Neural cell (in vitro differentiated cells): Measurements from ENCODE around the gene ABCC9. TPM values are rescaled to one million over a fixed set of nuclear protein-coding genes. Genes with fewer than 3 reads are reported as not detected.

ENCODE experiments used
- H2AFZ ChIP-seq: fragments of 200-600, 300-800 bp; sonication (generic), shearing (Covaris generic); 2 replicates; pipeline ENCODE4 v1.6.0; 2014; ENCODE audit warnings: low read depth, mild to moderate bottlenecking, antibody characterized with exemption, low read length, moderate library complexity
- H3F3A ChIP-seq: fragments of 200-600 bp; shearing (Covaris generic); 2 replicates; pipeline ENCODE4 v1.6.1; 2016; ENCODE audit warnings: mild to moderate bottlenecking, moderate library complexity, mixed read lengths, antibody characterized with exemption, low read length; ENCODE audit not compliant: insufficient read depth, poor library complexity, severe bottlenecking
- H3K27ac ChIP-seq: fragments of 200-600, 300-800 bp; sonication (generic), shearing (Covaris generic); 2 replicates; pipeline ENCODE4 v1.5.1; 2014; ENCODE audit warnings: mild to moderate bottlenecking, low read length, moderate library complexity
- H3K27me3 ChIP-seq: fragments of 300-800, 200-600 bp; sonication (generic), shearing (Covaris generic); 2 replicates; pipeline ENCODE4 v1.6.0; 2014; ENCODE audit warnings: mild to moderate bottlenecking, low read depth, low read length, moderate library complexity; ENCODE audit not compliant: insufficient read depth
- H3K36me3 ChIP-seq: fragments of 300-800, 200-600 bp; sonication (generic), shearing (Covaris generic); 2 replicates; pipeline ENCODE4 v1.5.1; 2014; ENCODE audit warnings: mild to moderate bottlenecking, antibody characterized with exemption, low read length, moderate library complexity; ENCODE audit not compliant: insufficient read depth
- H3K4me2 ChIP-seq: fragments of 300-800, 200-600 bp; sonication (generic), shearing (Covaris generic); 2 replicates; pipeline ENCODE4 v1.6.0; 2014; ENCODE audit warnings: mild to moderate bottlenecking, low read length
- H3K4me3 ChIP-seq: fragments of 300-800, 200-600 bp; sonication (generic), shearing (Covaris generic); 2 replicates; pipeline ENCODE4 v1.5.1; 2014; ENCODE audit warnings: mild to moderate bottlenecking, low read length, moderate library complexity
- H3K79me2 ChIP-seq: fragments of 200-600 bp; shearing (Covaris generic); replicated peaks from 2 replicates; pipeline ENCODE4 v1.6.0; 2014; ENCODE audit warnings: mild to moderate bottlenecking, low read length, moderate library complexity; ENCODE audit not compliant: insufficient read depth
- H3K9ac ChIP-seq: fragments of 300-800, 200-600 bp; sonication (generic), shearing (Covaris generic); 2 replicates; pipeline ENCODE4 v1.6.1; 2016; ENCODE audit warnings: mild to moderate bottlenecking, low read length, mixed read lengths
- H3K9me2 ChIP-seq: fragments of 200-600 bp; shearing (Covaris generic); 2 replicates; pipeline ENCODE4 v1.6.1; 2016; ENCODE audit warnings: mild to moderate bottlenecking, low read length, mixed read lengths; ENCODE audit not compliant: insufficient read depth
- H3K9me3 ChIP-seq: fragments of 200-600, 300-800 bp; sonication (generic), shearing (Covaris generic); 2 replicates; pipeline ENCODE4 v1.6.1; 2016; ENCODE audit warnings: mild to moderate bottlenecking, mixed run types, low read length, moderate library complexity, mixed read lengths
- H4K20me1 ChIP-seq: fragments of 200-600 bp; shearing (Covaris generic); 2 replicates; pipeline ENCODE4 v1.6.1; 2016; ENCODE audit warnings: mild to moderate bottlenecking, mixed run types; ENCODE audit not compliant: insufficient read depth
- EP300 ChIP-seq: fragments of 450-650 bp; conservative IDR thresholded peaks from 2 replicates; pipeline ENCODE4 v1.6.1; 2014; ENCODE audit warnings: antibody characterized with exemption, mild to moderate bottlenecking, moderate library complexity; ENCODE audit not compliant: poor library complexity, severe bottlenecking
- EZH2 ChIP-seq: fragments of 200-600, 300-800 bp; shearing (Covaris generic), sonication (generic); IDR thresholded peaks from 2 replicates; pipeline ENCODE4 v1.6.1; 2014; ENCODE audit warnings: antibody characterized with exemption, low read length, borderline replicate concordance, mild to moderate bottlenecking; ENCODE audit not compliant: insufficient read depth, poor library complexity, severe bottlenecking
- MXI1 ChIP-seq: fragments of 450-650 bp; conservative IDR thresholded peaks from 2 replicates; pipeline ENCODE4 v1.6.1; 2014; ENCODE audit warnings: antibody characterized with exemption, mild to moderate bottlenecking; ENCODE audit not compliant: poor library complexity, severe bottlenecking
- POLR2AphosphoS5 ChIP-seq: IDR thresholded peaks from 2 replicates; pipeline ENCODE4 v1.6.1; 2012
- RAD21 ChIP-seq: fragments of 450-650 bp; conservative IDR thresholded peaks from 2 replicates; pipeline ENCODE4 v1.6.1; 2014; ENCODE audit warnings: antibody characterized with exemption, mild to moderate bottlenecking, moderate library complexity
- SMC3 ChIP-seq: fragments of 450-650 bp; conservative IDR thresholded peaks from 2 replicates; pipeline ENCODE4 v1.6.1; 2014; ENCODE audit warnings: antibody characterized with exemption, mild to moderate bottlenecking, moderate library complexity; ENCODE audit not compliant: poor library complexity
- TAF1 ChIP-seq: IDR thresholded peaks from 2 replicates; pipeline ENCODE4 v1.6.1; 2012; ENCODE audit warnings: low read depth
- polyA plus RNA-seq: library from polyadenylated mRNA; depleted of rRNA; stranded (reverse); fragments of >200 nt; gene quantifications from 2 replicates; pipeline ENCODE4 v1.2.3, GENCODE V29; 2014
- TF ChIP-seq, protein P1 (sequence below): IDR thresholded peaks from 2 replicates; pipeline ENCODE4 v1.6.1; 2012; ENCODE audit warnings: borderline replicate concordance
- TF ChIP-seq, protein P2 (sequence below): fragments of 450-650 bp; IDR thresholded peaks from 2 replicates; pipeline ENCODE4 v1.5.1; 2014; ENCODE audit warnings: antibody characterized with exemption, mild to moderate bottlenecking, moderate library complexity; ENCODE audit not compliant: poor library complexity, severe bottlenecking

Gene ABCC9
- polyA plus RNA-seq, 1 donor from 2014 or later, result 0.32 TPM

DNA sequence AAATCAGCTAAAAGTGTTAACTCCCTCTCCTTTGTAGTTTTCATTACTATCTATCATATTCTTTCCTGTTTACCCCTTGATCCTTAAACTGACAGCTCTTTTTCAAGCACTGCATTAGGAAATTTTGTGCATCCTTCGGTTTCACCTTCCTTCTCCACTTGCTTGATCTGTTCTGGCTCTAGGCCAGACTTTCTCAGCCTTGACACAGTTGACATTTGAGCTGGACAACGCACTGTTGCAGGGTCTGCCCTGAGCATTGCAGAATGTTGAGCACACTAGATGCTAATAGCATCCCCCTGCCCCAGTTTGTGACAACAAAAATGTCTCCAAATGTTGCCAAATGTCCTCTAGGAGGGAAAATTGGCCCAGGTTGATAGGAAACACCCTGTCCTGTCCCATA, 91.3 kb downstream of the ABCC9 start:
- no peaks in the 10 kb centered on the region for H3K36me3 ChIP-seq
- TF ChIP-seq, protein P1, sequence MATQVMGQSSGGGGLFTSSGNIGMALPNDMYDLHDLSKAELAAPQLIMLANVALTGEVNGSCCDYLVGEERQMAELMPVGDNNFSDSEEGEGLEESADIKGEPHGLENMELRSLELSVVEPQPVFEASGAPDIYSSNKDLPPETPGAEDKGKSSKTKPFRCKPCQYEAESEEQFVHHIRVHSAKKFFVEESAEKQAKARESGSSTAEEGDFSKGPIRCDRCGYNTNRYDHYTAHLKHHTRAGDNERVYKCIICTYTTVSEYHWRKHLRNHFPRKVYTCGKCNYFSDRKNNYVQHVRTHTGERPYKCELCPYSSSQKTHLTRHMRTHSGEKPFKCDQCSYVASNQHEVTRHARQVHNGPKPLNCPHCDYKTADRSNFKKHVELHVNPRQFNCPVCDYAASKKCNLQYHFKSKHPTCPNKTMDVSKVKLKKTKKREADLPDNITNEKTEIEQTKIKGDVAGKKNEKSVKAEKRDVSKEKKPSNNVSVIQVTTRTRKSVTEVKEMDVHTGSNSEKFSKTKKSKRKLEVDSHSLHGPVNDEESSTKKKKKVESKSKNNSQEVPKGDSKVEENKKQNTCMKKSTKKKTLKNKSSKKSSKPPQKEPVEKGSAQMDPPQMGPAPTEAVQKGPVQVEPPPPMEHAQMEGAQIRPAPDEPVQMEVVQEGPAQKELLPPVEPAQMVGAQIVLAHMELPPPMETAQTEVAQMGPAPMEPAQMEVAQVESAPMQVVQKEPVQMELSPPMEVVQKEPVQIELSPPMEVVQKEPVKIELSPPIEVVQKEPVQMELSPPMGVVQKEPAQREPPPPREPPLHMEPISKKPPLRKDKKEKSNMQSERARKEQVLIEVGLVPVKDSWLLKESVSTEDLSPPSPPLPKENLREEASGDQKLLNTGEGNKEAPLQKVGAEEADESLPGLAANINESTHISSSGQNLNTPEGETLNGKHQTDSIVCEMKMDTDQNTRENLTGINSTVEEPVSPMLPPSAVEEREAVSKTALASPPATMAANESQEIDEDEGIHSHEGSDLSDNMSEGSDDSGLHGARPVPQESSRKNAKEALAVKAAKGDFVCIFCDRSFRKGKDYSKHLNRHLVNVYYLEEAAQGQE, result no peak
- H3K79me2 ChIP-seq, result no peaks in the 10 kb centered on the region
- H3K4me2 ChIP-seq, result no peak overlapping the region
- no peaks in the 10 kb centered on the region for H3K9me3 ChIP-seq
- no peaks in the 10 kb centered on the region for H3K9me2 ChIP-seq
- H2AFZ ChIP-seq, result no peak overlapping the region
- no peaks in the 10 kb centered on the region for H3K27me3 ChIP-seq
- no peaks in the 10 kb centered on the region for H4K20me1 ChIP-seq
- no peak overlapping the region for H3K27ac ChIP-seq
- no peak overlapping the region for H3K9ac ChIP-seq
- H3F3A ChIP-seq, result no peaks in the 10 kb centered on the region
- H3K4me3 ChIP-seq, result no peak overlapping the region

DNA sequence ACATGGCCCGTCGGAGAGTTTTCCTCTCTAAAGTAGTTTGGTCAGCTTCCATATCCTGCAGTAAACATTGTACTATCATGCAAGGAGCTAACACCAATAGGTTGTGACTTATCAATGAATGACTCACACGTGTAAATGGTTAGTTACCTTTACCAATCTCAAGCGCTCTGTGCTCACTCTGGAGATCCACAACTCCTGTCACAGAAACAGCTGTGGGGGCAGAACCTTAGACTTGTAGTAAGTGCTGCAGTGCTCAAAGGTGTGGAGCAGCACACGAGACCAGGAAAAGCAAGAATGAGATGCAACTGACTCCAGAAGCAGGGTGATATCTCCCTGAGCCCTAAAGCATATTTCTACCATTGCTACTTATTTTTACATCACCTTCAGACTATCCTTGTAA, 93.0 kb downstream of the ABCC9 start:
- no peaks in the 10 kb centered on the region for H3K79me2 ChIP-seq
- H3F3A ChIP-seq, result no peaks in the 10 kb centered on the region
- H3K36me3 ChIP-seq, result no peaks in the 10 kb centered on the region
- H3K9me3 ChIP-seq, result no peaks in the 10 kb centered on the region
- no peaks in the 10 kb centered on the region for H3K9me2 ChIP-seq
- TF ChIP-seq EP300 (no peak), MXI1 (no peak), TAF1 (no peak), POLR2AphosphoS5 (no peak), RAD21 (no peak), EZH2 (no peak), SMC3 (no peak)
- TF ChIP-seq, protein P2, sequence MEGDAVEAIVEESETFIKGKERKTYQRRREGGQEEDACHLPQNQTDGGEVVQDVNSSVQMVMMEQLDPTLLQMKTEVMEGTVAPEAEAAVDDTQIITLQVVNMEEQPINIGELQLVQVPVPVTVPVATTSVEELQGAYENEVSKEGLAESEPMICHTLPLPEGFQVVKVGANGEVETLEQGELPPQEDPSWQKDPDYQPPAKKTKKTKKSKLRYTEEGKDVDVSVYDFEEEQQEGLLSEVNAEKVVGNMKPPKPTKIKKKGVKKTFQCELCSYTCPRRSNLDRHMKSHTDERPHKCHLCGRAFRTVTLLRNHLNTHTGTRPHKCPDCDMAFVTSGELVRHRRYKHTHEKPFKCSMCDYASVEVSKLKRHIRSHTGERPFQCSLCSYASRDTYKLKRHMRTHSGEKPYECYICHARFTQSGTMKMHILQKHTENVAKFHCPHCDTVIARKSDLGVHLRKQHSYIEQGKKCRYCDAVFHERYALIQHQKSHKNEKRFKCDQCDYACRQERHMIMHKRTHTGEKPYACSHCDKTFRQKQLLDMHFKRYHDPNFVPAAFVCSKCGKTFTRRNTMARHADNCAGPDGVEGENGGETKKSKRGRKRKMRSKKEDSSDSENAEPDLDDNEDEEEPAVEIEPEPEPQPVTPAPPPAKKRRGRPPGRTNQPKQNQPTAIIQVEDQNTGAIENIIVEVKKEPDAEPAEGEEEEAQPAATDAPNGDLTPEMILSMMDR, result no peak
- TF ChIP-seq, protein P1, result no peak
- H2AFZ ChIP-seq, result no peak overlapping the region
- no peak overlapping the region for H3K9ac ChIP-seq
- H3K4me2 ChIP-seq, result no peak overlapping the region
- H4K20me1 ChIP-seq, result no peaks in the 10 kb centered on the region
- H3K27ac ChIP-seq, result no peak overlapping the region
- H3K27me3 ChIP-seq, result no peaks in the 10 kb centered on the region
- no peak overlapping the region for H3K4me3 ChIP-seq
